GM18499 (cell line): Measurements from ENCODE around the gene RPS6KC1.
"Not testable (repeated sequence)": the region's sequence is repeated elsewhere in the genome, so short reads cannot be mapped to it uniquely, and the experiment has no call there.

Experiments used
- ATAC-seq: cut with Tn5 transposase; IDR thresholded peaks from one replicate; pipeline ENCODE4 v1.9.1; 2021; ENCODE audit warnings: moderate number of reproducible peaks; ENCODE audit not compliant: insufficient read depth, unreplicated experiment

Gene RPS6KC1

GRCh38 chr1:213318458-213318857, 267.4 kb downstream of the RPS6KC1 start:
- ATAC-seq = not testable (repeated sequence)

- no peak for ATAC-seq
Observed at GRCh38 chr1:213320191-213320870, 269.3 kb downstream of the RPS6KC1 start.
